Measurements from ENCODE around the gene CDK13.

DNA sequence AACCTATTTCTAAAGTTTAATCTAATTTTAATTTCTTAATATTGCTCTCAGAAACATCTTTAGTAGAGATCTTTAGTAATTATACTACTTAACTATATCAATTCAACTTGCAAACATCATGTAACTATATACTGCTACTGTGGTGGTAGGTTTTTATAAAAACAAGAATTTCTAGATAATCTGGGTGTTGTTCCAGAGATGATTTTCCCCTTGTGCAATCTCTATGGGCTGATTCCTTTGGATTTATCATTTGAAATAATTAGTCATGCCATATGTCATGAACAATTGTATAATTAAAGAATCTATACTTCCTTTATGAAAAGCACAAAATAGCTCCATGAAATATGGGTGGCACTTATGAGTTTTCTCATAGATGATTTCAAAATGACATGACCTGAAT is 23.9 kb upstream of the CDK13 start:
- TF ChIP-seq, protein P1, sequence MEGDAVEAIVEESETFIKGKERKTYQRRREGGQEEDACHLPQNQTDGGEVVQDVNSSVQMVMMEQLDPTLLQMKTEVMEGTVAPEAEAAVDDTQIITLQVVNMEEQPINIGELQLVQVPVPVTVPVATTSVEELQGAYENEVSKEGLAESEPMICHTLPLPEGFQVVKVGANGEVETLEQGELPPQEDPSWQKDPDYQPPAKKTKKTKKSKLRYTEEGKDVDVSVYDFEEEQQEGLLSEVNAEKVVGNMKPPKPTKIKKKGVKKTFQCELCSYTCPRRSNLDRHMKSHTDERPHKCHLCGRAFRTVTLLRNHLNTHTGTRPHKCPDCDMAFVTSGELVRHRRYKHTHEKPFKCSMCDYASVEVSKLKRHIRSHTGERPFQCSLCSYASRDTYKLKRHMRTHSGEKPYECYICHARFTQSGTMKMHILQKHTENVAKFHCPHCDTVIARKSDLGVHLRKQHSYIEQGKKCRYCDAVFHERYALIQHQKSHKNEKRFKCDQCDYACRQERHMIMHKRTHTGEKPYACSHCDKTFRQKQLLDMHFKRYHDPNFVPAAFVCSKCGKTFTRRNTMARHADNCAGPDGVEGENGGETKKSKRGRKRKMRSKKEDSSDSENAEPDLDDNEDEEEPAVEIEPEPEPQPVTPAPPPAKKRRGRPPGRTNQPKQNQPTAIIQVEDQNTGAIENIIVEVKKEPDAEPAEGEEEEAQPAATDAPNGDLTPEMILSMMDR (conservative IDR thresholded peaks at IDR 0.05 in 1 of 2, IDR thresholded peaks at IDR 0.05 in 1 of 2; ENCODE audit: extremely low read depth in 1 of 2, insufficient read depth in 1 of 2, low read depth in 1 of 2, low read length in 2 of 2) = no peak
- TF ChIP-seq EZH2 (IDR thresholded peaks at IDR 0.05; ENCODE audit: borderline replicate concordance, low read length) = no peak
